Ectodermal cell (in vitro differentiated cells): Measurements from ENCODE around the gene ARTN.

Source experiments
- H3K27ac ChIP-seq: 2 replicates; pipeline ENCODE4 v1.7.0; 2013; ENCODE audit warnings: mild to moderate bottlenecking, low read depth, low read length; ENCODE audit not compliant: insufficient read depth, poor library complexity, severe bottlenecking
- H3K27me3 ChIP-seq: 2 replicates; pipeline ENCODE4 v1.7.0; 2013; ENCODE audit warnings: mild to moderate bottlenecking, low read length; ENCODE audit not compliant: insufficient read depth, control insufficient read depth, poor library complexity, severe bottlenecking
- H3K36me3 ChIP-seq: one replicate; pipeline ENCODE4 v1.7.0; 2013; ENCODE audit warnings: low read length; ENCODE audit not compliant: control insufficient read depth, insufficient read depth
- H3K4me1 ChIP-seq: one replicate; pipeline ENCODE4 v1.7.0; 2013; ENCODE audit warnings: low read length; ENCODE audit not compliant: control insufficient read depth, insufficient read depth
- H3K4me3 ChIP-seq: 2 replicates; pipeline ENCODE4 v1.7.0; 2013; ENCODE audit warnings: low read depth, low read length, control low read depth; ENCODE audit not compliant: insufficient read depth
- H3K9me3 ChIP-seq: 2 replicates; pipeline ENCODE4 v1.7.0; 2013; ENCODE audit warnings: mild to moderate bottlenecking, low read length, moderate library complexity; ENCODE audit not compliant: control insufficient read depth
- WGBS, 2 experiments: methylation state at CpG; one replicate each; pipeline ENCODE4 v1.1.7; 2013; ENCODE audit warnings: missing lambda C conversion rate in 2 of 2; 5-methylcytosine and 5-hydroxymethylcytosine counted together

The ARTN gene

DNA sequence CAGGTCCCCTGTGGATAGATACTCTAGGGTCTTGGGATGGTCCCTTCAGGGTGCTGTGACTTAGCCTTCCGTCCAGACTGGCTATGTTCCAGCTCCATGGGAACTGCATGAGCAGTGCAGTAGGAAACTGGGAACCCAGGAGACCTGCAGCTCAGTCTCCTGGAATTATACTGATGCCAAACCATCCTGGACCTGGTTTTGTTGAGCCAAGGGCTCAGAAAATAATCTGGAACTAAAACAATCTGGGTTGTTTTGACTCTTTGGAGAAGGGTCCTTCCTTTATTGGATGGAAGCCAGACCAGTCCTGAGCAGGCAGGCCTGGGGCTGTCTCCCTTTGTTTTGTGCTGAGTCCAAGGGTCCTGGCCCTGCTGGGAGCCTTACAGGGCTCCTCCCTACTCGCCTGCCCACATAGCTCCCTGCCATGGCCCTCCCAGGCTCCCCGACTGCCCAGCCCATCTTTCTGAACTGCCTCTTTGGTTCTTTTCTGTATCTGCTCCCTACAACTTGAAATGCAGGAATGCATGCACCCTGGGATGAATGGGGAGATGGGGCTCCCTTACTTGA is 14.4 kb downstream of the ARTN start:
- H3K4me3 ChIP-seq, result no peak overlapping the region
- H3K27ac ChIP-seq, result no peak overlapping the region
- H3K9me3 ChIP-seq, result no peaks in the 10 kb centered on the region
- H3K27me3 ChIP-seq, result no peaks in the 10 kb centered on the region
- no peaks in the 10 kb centered on the region for H3K36me3 ChIP-seq
- WGBS, 2 experiments, result 54 to 67% methylated on average over 3 of the region's 3 CpGs
- peaks cover 7% of the 10 kb centered on the region for H3K4me1 ChIP-seq

DNA sequence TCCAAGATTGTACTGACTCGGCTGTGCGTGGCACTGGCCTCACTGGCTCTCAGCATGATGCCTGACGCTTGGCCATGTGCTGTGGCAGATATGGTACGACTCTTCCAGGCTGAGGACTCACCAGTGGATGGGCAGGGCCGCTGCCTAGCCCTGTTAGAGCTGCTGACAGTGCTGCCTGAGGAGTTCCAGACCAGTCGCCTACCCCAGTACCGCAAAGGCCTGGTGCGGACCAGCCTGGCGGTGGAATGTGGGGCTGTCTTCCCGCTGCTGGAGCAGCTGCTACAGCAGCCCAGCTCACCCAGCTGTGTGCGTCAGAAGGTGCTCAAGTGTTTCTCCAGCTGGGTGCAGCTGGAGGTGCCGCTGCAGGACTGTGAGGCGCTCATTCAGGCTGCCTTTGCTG is 16.1 kb downstream of the ARTN start:
- Histone ChIP-seq H3K4me3 (no peak overlapping the region), H3K9me3 (no peaks in the 10 kb centered on the region), H3K27ac (no peak overlapping the region), H3K27me3 (no peaks in the 10 kb centered on the region), H3K36me3 (no peaks in the 10 kb centered on the region), H3K4me1 (peaks cover 13% of the 10 kb centered on the region)
- 86 to 88% methylated on average over 13 of the region's 13 CpGs for WGBS, 2 experiments

DNA sequence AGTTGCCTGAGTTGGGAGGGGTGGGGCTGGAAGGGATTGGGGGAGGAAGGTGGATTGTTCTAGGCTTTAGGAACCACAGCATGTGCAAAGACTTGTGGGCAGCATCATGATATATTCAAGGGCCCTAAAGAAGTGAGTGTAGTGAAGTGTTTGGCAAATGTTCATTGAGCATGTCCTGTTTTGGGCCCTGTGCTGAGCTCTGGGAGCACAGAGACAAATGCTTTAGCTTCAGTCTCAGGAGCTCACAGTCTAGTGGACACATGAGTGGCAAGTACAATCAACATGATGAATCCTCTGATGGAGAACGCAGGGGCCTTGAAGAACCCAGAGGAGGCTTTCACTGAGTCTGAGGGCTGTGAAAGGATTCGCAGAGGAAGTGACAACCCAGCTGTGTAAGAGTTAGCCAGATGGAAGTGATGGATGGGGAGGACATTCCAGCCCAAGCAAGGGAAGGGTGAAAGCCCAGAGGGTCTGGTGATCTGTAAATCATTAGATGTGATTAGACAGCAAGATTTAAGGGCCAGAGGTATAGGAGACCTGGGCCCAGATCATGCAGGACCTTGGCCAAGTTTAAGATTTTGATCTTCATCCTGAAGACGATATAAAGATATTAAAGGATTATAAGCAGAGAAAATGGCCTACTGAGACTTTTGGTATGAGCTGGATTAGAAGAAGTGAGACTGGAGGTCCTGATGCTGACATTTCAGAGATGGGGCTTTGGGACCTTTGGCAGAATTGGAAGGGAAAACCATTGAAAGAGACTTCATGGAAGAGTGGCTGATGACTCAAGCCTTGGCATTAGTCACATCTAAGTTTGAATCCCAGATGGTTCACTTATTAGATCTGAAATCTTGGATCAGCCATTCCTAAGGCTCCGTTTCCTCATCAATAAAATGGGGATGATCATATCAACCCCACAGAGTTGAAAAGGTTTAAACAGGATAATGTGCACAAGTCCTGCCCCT is 17.7 kb downstream of the ARTN start:
- Histone ChIP-seq H3K9me3 (no peaks in the 10 kb centered on the region), H3K36me3 (no peaks in the 10 kb centered on the region), H3K27me3 (no peaks in the 10 kb centered on the region), H3K27ac (no peak overlapping the region), H3K4me3 (no peak overlapping the region), H3K4me1 (peaks cover 13% of the 10 kb centered on the region)
- 93 to 95% methylated on average over 4 of the region's 4 CpGs for WGBS, 2 experiments

DNA sequence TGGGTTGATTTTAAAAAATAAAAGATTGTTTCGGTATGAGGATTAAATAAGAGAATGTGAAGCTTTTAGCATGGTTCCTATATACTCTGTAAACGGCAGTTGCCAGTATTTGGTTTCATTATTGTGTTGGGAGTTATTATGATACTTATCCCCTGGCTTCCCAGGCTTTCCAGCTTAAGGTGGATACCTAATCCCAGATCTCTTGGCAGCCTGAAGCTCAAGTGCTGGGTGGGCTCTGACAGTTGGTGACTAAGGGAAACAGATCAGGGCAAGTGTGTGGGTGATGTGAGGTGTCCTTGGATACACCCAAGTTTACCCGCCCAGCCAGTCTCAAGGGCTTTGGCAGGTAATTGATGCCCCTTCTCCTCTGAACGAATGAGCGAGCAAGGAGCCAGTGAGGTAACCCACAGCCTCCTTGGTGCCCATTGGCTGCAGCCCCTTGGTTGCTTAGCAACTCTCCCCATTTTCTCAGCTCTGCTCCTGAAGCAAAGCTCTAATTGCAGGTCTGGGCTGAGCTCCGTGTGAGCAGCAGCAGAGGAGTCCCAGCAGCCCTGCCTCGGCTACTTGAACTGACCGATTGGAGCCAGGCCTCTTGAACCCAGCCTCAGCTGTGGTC is 19.2 kb downstream of the ARTN start:
- peaks cover 7% of the 10 kb centered on the region for H3K4me1 ChIP-seq
- 49 to 55% methylated on average over 8 of the region's 8 CpGs for WGBS, 2 experiments
- peaks cover 5% of the 10 kb centered on the region for H3K36me3 ChIP-seq
- H3K27ac ChIP-seq, result no peak overlapping the region
- no peaks in the 10 kb centered on the region for H3K9me3 ChIP-seq
- no peaks in the 10 kb centered on the region for H3K27me3 ChIP-seq
- H3K4me3 ChIP-seq, result no peak overlapping the region

DNA sequence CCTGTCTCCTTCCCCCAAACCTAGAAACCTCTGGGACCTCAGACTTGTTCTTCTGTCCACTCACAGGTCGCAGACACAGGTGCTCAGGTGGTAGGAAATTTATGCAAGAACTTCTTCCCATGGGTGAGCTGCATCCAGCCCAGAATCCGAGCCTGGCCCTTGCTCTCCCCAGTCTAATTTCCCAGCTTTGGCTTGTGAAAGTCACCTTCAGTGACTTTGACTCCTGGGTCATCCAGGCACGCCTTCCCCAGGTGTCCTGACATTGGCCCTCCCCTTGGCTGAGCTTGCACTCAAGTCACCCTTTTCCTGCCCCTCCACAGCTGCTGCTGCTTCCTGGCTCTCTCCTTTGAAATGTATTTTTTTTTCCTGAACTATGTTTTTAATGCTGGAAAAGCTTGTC is 19.8 kb downstream of the ARTN start:
- Histone ChIP-seq H3K9me3 (no peaks in the 10 kb centered on the region), H3K36me3 (peaks cover 5% of the 10 kb centered on the region), H3K27me3 (no peaks in the 10 kb centered on the region), H3K4me1 (peaks cover 6% of the 10 kb centered on the region), H3K4me3 (no peak overlapping the region), H3K27ac (no peak overlapping the region)
- 91 to 92% methylated on average over 3 of the region's 3 CpGs for WGBS, 2 experiments

DNA sequence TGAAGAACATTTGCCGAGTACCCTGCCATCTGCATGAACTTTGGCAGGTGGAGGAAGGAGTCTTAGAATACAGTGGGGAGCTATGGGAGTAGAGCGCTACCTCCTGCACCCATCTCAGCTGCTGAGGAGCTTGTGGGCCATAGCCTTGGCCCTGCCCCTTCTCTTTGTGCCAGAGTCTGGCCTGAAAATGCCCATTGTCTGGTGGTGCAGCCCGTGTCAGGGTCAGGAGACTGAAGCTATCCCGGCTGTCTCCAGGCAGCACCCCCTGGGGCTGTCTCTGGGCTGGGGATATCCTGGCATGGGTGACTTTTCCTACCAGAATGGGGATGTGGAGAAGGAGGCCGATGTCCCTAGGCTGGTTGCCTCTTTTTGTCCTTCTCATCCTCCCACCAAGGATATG is 20.4 kb downstream of the ARTN start:
- Histone ChIP-seq H3K36me3 (peaks cover 10% of the 10 kb centered on the region), H3K4me1 (peaks cover 6% of the 10 kb centered on the region), H3K27me3 (no peaks in the 10 kb centered on the region), H3K4me3 (no peak overlapping the region), H3K27ac (no peak overlapping the region), H3K9me3 (no peaks in the 10 kb centered on the region)
- 89 to 92% methylated on average over 5 of the region's 5 CpGs for WGBS, 2 experiments

DNA sequence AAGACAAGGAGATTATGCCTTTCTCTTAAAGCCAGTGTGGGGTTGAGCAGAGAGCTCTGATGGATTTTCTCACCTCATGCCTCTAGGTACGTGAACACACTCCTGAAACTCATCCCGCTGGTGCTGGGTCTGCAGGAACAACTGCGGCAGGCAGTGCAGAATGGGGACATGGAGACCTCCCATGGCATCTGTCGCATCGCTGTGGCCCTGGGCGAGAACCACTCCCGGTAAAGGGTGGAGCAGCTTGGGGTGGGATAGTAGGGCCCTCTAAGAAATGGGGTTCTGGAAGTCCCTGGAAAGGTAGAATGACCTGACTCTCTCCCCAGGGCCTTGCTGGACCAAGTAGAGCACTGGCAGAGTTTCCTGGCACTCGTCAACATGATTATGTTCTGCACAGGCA is 22.6 kb downstream of the ARTN start:
- Histone ChIP-seq H3K27ac (no peak overlapping the region), H3K27me3 (no peaks in the 10 kb centered on the region), H3K4me3 (no peak overlapping the region), H3K4me1 (peaks cover 6% of the 10 kb centered on the region), H3K36me3 (peaks cover 10% of the 10 kb centered on the region), H3K9me3 (no peaks in the 10 kb centered on the region)
- 94 to 95% methylated on average over 8 of the region's 8 CpGs for WGBS, 2 experiments

DNA sequence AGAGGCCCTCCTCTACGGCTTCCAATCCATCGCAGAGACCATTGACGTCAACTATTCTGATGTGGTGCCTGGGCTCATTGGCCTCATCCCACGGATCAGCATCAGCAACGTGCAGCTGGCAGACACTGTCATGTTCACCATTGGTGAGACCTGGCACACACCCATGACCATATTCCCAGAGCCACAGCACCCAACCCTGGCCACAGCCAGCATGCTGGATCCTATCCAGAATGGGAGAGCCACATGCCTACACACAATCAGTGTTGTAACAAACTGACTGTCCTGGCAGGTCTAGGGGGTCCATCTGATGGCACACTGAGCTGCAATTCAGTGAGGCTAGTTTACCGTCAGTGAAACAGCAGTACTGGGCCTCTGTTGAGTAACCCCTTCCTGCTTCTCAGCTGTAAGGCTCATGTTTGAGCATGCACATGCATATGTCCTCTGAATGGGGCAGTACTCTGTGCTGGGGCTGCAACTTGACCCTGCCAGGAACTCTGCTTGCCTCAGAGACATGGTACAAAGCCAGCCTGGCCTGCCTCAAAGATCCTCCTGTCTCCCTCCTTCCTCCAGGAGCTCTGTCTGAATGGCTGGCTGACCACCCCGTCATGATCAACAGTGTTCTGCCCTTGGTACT is 23.9 kb downstream of the ARTN start:
- H3K4me3 ChIP-seq, result no peak overlapping the region

DNA sequence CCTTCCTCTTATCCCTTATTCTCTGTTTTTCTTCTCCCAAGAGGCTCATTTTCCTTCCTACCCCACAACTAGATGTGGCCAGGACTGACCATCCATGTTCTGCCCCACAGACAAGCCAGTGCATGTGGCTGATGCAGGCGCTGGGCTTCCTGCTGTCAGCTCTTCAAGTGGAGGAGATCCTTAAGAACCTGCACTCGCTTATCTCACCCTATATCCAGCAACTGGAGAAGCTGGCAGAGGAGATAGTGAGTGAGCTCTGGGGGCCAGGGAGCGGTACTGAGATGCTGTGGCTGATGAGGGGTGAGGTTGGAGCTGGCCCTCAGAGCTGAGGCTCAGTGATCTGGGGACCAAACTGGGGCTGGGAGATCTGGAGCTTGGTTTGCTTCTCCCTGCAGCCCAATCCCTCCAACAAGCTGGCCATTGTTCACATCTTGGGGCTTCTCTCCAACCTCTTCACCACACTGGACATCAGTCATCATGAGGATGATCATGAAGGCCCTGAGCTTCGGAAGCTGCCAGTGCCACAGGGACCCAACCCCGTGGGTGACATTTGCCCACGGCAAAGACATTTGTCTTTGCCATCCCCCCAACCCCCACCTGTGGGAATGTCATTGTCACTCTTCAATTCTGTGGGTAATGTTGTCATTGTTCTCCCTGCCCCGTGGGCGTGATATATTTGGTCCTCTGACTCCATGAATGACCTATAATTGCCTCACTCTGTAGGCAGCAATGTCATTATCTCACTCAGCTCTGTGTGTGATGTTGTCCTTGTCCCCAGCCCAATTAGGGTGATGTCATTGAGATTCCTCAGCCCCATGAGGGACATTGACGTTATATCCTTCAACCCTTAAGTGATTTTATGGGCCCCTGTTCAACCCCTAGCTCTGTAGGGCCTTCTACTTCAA is 25.0 kb downstream of the ARTN start:
- H3K4me1 ChIP-seq, result peaks cover under 1% of the 10 kb centered on the region
- 92 to 94% methylated on average over 9 of the region's 9 CpGs for WGBS, 2 experiments
- H3K4me3 ChIP-seq, result no peak overlapping the region
- H3K9me3 ChIP-seq, result no peaks in the 10 kb centered on the region
- H3K36me3 ChIP-seq, result peaks cover 10% of the 10 kb centered on the region
- no peak overlapping the region for H3K27ac ChIP-seq
- H3K27me3 ChIP-seq, result no peaks in the 10 kb centered on the region

More for the DNA sequence above, 23.9 kb downstream of the ARTN start:
- WGBS, 2 experiments, result 93 to 94% methylated on average over 7 of the region's 7 CpGs
- Histone ChIP-seq H3K9me3 (no peaks in the 10 kb centered on the region), H3K4me1 (peaks cover 6% of the 10 kb centered on the region), H3K27ac (no peak overlapping the region), H3K27me3 (no peaks in the 10 kb centered on the region), H3K36me3 (peaks cover 10% of the 10 kb centered on the region)
